OCI-LY1 (cell line): ENCODE measurements around the gene CNTN5.
A peak's percentile ranks its signal among the peaks of the same experiment; 100 is the strongest.
"Not testable (repeated sequence)": the region's sequence is repeated elsewhere in the genome, so short reads cannot be mapped to it uniquely, and the experiment has no call there.

Experiments used
- H2AFZ ChIP-seq: fragments of 200-600 bp; sonication (generic), shearing (Covaris generic); 2 replicates; pipeline ENCODE4 v1.6.0; 2014; ENCODE audit warnings: antibody characterized with exemption, mild to moderate bottlenecking, low read length
- H3F3A ChIP-seq: fragments of 200-600 bp; sonication (generic), shearing (Covaris generic); 2 replicates; pipeline ENCODE4 v1.6.0; 2014; ENCODE audit warnings: mild to moderate bottlenecking, antibody characterized with exemption, low read length, moderate library complexity; ENCODE audit not compliant: insufficient read depth
- H3K27ac ChIP-seq: fragments of 200-600 bp; sonication (generic); 2 replicates; pipeline ENCODE4 v1.5.1; 2014; ENCODE audit warnings: low read length, mixed run types, mild to moderate bottlenecking, low read depth; ENCODE audit not compliant: poor library complexity, severe bottlenecking
- H3K27me3 ChIP-seq: fragments of 200-600 bp; sonication (generic); 2 replicates; pipeline ENCODE4 v1.6.0; 2014; ENCODE audit warnings: antibody characterized with exemption, mild to moderate bottlenecking, low read length, moderate library complexity; ENCODE audit not compliant: insufficient read depth
- H3K36me3 ChIP-seq: fragments of 200-600 bp; sonication (generic); 2 replicates; pipeline ENCODE4 v1.6.1; 2014; ENCODE audit warnings: mild to moderate bottlenecking, antibody characterized with exemption, low read length, moderate library complexity, mixed read lengths; ENCODE audit not compliant: insufficient read depth
- H3K4me1 ChIP-seq: fragments of 200-600 bp; sonication (generic); 2 replicates; pipeline ENCODE4 v1.5.1; 2014; ENCODE audit warnings: mild to moderate bottlenecking, low read length, moderate library complexity; ENCODE audit not compliant: insufficient read depth, severe bottlenecking
- H3K4me2 ChIP-seq: fragments of 200-600 bp; sonication (generic), shearing (Covaris generic); 2 replicates; pipeline ENCODE4 v1.6.1; 2014; ENCODE audit warnings: low read length
- H3K4me3 ChIP-seq: fragments of 200-600 bp; sonication (generic); 2 replicates; pipeline ENCODE4 v1.5.1; 2014; ENCODE audit warnings: low read length, low read depth, mild to moderate bottlenecking, mixed read lengths; ENCODE audit not compliant: poor library complexity, severe bottlenecking
- H3K79me2 ChIP-seq: fragments of 200-600 bp; shearing (Covaris generic); 2 replicates; pipeline ENCODE4 v1.6.1; 2016; ENCODE audit warnings: mixed run types, low read length, mixed read lengths; ENCODE audit not compliant: insufficient read depth
- H3K9ac ChIP-seq: fragments of 200-600 bp; sonication (generic), shearing (Covaris generic); 2 replicates; pipeline ENCODE4 v1.6.1; 2014; ENCODE audit warnings: mild to moderate bottlenecking, low read length, mixed read lengths
- H3K9me2 ChIP-seq: fragments of 200-600 bp; sonication (generic), shearing (Covaris generic); 2 replicates; pipeline ENCODE4 v1.6.1; 2014; ENCODE audit warnings: low read depth, mild to moderate bottlenecking, low read length, mixed read lengths
- H3K9me3 ChIP-seq: fragments of 200-600 bp; shearing (Covaris generic); 2 replicates; pipeline ENCODE4 v1.6.1; 2014; ENCODE audit warnings: low read length, mixed read lengths
- H4K20me1 ChIP-seq: fragments of 200-600 bp; sonication (generic), shearing (Covaris generic); 2 replicates; pipeline ENCODE4 v1.6.0; 2016; ENCODE audit warnings: mild to moderate bottlenecking, low read length; ENCODE audit not compliant: insufficient read depth
- CTCF ChIP-seq: fragments of 200-600 bp; sonication (generic), shearing (Covaris generic); IDR thresholded peaks from 2 replicates; pipeline ENCODE4 v1.5.1; 2017; ENCODE audit warnings: mild to moderate bottlenecking, antibody characterized with exemption, low read length, moderate library complexity, mixed read lengths
- EZH2 ChIP-seq: fragments of 200-600 bp; sonication (generic), shearing (Covaris generic); IDR thresholded peaks from 2 replicates; pipeline ENCODE4 v1.8.0; 2017; ENCODE audit warnings: borderline replicate concordance, mixed run types, mild to moderate bottlenecking, antibody characterized with exemption, low read length, moderate library complexity, mixed read lengths

The CNTN5 gene

GRCh38 chr11:99814738-99815137 is 794.0 kb downstream of the CNTN5 start:
- H3F3A ChIP-seq: no peaks in the 10 kb centered on the region
- H3K9ac ChIP-seq: no peak overlapping the region
- peak; percentile 5; the same call in 1 of the 2 replicates for TF ChIP-seq CTCF
- no peak for TF ChIP-seq EZH2
- no peak overlapping the region for H3K4me2 ChIP-seq
- H3K9me3 ChIP-seq: no peaks in the 10 kb centered on the region
- no peak overlapping the region for H3K27ac ChIP-seq
- no peaks in the 10 kb centered on the region for H3K4me1 ChIP-seq
- H4K20me1 ChIP-seq: no peaks in the 10 kb centered on the region
- H3K9me2 ChIP-seq: no peaks in the 10 kb centered on the region
- no peaks in the 10 kb centered on the region for H3K27me3 ChIP-seq
- H3K4me3 ChIP-seq: no peak overlapping the region
- H3K36me3 ChIP-seq: no peaks in the 10 kb centered on the region
- no peak overlapping the region for H2AFZ ChIP-seq
- H3K79me2 ChIP-seq: no peaks in the 10 kb centered on the region

- H3K9me2 ChIP-seq: no peaks in the 10 kb centered on the region
- H2AFZ ChIP-seq: no peak overlapping the region
- no peaks in the 10 kb centered on the region for H3K36me3 ChIP-seq
- no peaks in the 10 kb centered on the region for H4K20me1 ChIP-seq
- H3K9ac ChIP-seq: no peak overlapping the region
- no peaks in the 10 kb centered on the region for H3K9me3 ChIP-seq
- H3K79me2 ChIP-seq: no peaks in the 10 kb centered on the region
- H3F3A ChIP-seq: no peaks in the 10 kb centered on the region
- H3K4me2 ChIP-seq: no peak overlapping the region
- H3K27me3 ChIP-seq: no peaks in the 10 kb centered on the region
- no peaks in the 10 kb centered on the region for H3K4me1 ChIP-seq
- H3K4me3 ChIP-seq: no peak overlapping the region
- no peak overlapping the region for H3K27ac ChIP-seq
- TF ChIP-seq EZH2 (no peak), CTCF (no peak)
These were observed 798.2 kb downstream of the CNTN5 start for GRCh38 chr11:99818991-99819390.

- Histone ChIP-seq H3K4me1 (no peaks in the 10 kb centered on the region), H3K4me3 (no peak overlapping the region), H3K79me2 (no peaks in the 10 kb centered on the region), H3K4me2 (no peak overlapping the region), H3K27ac (no peak overlapping the region), H2AFZ (no peak overlapping the region), H3K9ac (no peak overlapping the region), H4K20me1 (no peaks in the 10 kb centered on the region), H3K9me3 (no peaks in the 10 kb centered on the region), H3K36me3 (no peaks in the 10 kb centered on the region), H3K27me3 (no peaks in the 10 kb centered on the region), H3K9me2 (no peaks in the 10 kb centered on the region), H3F3A (no peaks in the 10 kb centered on the region)
- TF ChIP-seq EZH2: no peak
- TF ChIP-seq CTCF: no peak
These were observed 802.3 kb downstream of the CNTN5 start for GRCh38 chr11:99822846-99823565.

GRCh38 chr11:99836739-99837138 is 816.0 kb downstream of the CNTN5 start:
- not testable (repeated sequence) for H2AFZ ChIP-seq, H3K36me3 ChIP-seq, H4K20me1 ChIP-seq, H3K27ac ChIP-seq, H3K4me1 ChIP-seq, H3K27me3 ChIP-seq, H3K9me3 ChIP-seq, H3K4me2 ChIP-seq, H3K4me3 ChIP-seq, H3K79me2 ChIP-seq, H3K9me2 ChIP-seq, H3F3A ChIP-seq, H3K9ac ChIP-seq
